GM23338 (cell line): Measurements from ENCODE around the gene PKD1L1.

Experiments used
- CREB1 ChIP-seq: fragments of 250-450 bp; sonication (Bioruptor Pico); IDR thresholded peaks from 2 replicates; pipeline ENCODE4 v1.5.0; 2020; ENCODE audit warnings: low read depth, mild to moderate bottlenecking, moderate library complexity
- CTCF ChIP-seq, 2 experiments: fragments of 200-600 bp in 1 of 2; sonication (generic) in 1 of 2; conservative IDR thresholded peaks; 2 replicates each; pipeline versions ENCODE4 v1.5.1 to v1.6.1; 2016 to 2017; ENCODE audit warnings: antibody characterized with exemption in 2 of 2, low read depth in 2 of 2, mild to moderate bottlenecking in 2 of 2, moderate library complexity in 1 of 2
- EZH2 ChIP-seq: fragments of 200-600 bp; sonication (generic); IDR thresholded peaks from one replicate; pipeline ENCODE4 v1.8.0; 2017; ENCODE audit warnings: antibody characterized with exemption, mild to moderate bottlenecking, low read depth; ENCODE audit not compliant: unreplicated experiment
- EZH2phosphoT487 ChIP-seq: fragments of 200-600 bp; sonication (generic); IDR thresholded peaks from one replicate; pipeline ENCODE4 v1.8.1; 2018; ENCODE audit warnings: antibody characterized with exemption; ENCODE audit not compliant: unreplicated experiment
- POLR2AphosphoS5 ChIP-seq: IDR thresholded peaks from 2 replicates; pipeline ENCODE4 v1.6.1; 2016; ENCODE audit warnings: antibody characterized with exemption, low read depth

- no peak for TF ChIP-seq CTCF (conservative IDR thresholded peaks at IDR 0.05; ENCODE audit: low read depth in 2 of 2)
- no peak for TF ChIP-seq EZH2
- TF ChIP-seq CREB1 (CRISPR knock-in tag): no peak
- no peak for TF ChIP-seq POLR2AphosphoS5
- no peak for TF ChIP-seq EZH2phosphoT487
These were observed 15.7 kb downstream of the PKD1L1 start for GRCh38 chr7:47932466-47933037.
